ENCODE measurements around the gene PTPRG. TPM values are rescaled to one million over a fixed set of nuclear protein-coding genes. Genes with fewer than 3 reads are reported as not detected.
A peak's percentile ranks its signal among the peaks of the same experiment; 100 is the strongest.

PTPRG gene
- total RNA-seq, 6 experiments from 2014 or later: 11.7 to 27.8 (median 14.7) TPM

DNA sequence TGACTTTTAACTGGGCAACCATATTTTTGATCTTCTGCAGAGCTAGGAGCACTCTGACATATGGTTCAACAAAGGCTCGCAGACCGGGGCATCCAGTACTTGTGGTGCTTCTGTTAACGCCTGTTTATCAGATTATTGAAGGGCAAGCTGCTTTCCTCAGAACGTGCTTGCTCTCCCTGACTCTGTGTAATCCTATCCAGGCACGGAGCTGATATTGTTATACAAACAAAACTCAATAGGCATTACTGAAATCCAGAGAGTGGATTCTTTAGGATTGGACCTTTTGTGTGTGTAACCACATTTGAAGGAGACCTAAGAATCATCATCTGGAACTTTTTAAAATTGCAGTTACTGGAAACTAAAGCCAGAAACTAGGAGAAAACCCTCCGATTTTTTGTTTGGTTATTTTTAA is 246.5 kb downstream of the PTPRG start:
- H3K9me3 ChIP-seq: no peaks in the 10 kb centered on the region
- peak overlapping the region in 2 of 3 donors; percentile 13 for H3K27ac ChIP-seq
- TF ChIP-seq POLR2A (IDR thresholded peaks at IDR 0.05): no peak
- TF ChIP-seq, protein P1, sequence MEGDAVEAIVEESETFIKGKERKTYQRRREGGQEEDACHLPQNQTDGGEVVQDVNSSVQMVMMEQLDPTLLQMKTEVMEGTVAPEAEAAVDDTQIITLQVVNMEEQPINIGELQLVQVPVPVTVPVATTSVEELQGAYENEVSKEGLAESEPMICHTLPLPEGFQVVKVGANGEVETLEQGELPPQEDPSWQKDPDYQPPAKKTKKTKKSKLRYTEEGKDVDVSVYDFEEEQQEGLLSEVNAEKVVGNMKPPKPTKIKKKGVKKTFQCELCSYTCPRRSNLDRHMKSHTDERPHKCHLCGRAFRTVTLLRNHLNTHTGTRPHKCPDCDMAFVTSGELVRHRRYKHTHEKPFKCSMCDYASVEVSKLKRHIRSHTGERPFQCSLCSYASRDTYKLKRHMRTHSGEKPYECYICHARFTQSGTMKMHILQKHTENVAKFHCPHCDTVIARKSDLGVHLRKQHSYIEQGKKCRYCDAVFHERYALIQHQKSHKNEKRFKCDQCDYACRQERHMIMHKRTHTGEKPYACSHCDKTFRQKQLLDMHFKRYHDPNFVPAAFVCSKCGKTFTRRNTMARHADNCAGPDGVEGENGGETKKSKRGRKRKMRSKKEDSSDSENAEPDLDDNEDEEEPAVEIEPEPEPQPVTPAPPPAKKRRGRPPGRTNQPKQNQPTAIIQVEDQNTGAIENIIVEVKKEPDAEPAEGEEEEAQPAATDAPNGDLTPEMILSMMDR (IDR thresholded peaks at IDR 0.05): no peak
- no peak overlapping the region for H3K4me3 ChIP-seq
- ATAC-seq: peak in 3 of 4 donors; percentile 26 to 59 (median 38)
- DNase-seq: no peak
- peaks cover 0 to 38% (median 18%) of the 10 kb centered on the region in 4 donors for H3K4me1 ChIP-seq
- intact Hi-C loops (cut with DNase I): no loop called here
- H3K36me3 ChIP-seq: no peaks in the 10 kb centered on the region
- no peaks in the 10 kb centered on the region for H3K27me3 ChIP-seq
- 49% methylated on average over 6 of the region's 6 CpGs for WGBS (ENCODE audit: insufficient coverage, low coverage, low lambda C conversion rate, missing lambda C conversion rate)

DNA sequence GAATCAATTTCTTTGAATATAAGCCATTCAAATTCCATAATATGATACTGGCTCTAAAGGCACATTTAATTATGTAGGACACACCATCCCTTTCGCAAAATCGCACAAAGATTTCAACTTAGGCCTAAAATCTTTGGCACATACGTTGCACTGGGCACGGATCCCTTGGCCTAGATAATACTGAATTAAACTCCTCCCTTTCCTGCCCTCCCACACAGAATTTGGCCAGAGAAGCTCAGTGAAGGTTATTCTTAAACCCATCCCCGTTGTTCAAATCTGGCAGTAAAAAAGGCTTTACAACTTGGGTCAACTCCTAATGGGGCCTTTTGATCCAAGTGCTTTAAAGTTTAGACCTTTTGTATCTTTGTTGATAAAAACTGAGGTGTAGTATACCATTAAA is 247.2 kb downstream of the PTPRG start:
- Histone ChIP-seq H3K4me1 (peaks cover 0 to 37% (median 17%) of the 10 kb centered on the region in 4 donors), H3K27me3 (no peaks in the 10 kb centered on the region), H3K36me3 (no peaks in the 10 kb centered on the region), H3K9me3 (no peaks in the 10 kb centered on the region), H3K27ac (peak overlapping the region in 2 of 3 donors; percentile 13 to 19), H3K4me3 (no peak overlapping the region)
- TF ChIP-seq, protein P1 (IDR thresholded peaks at IDR 0.05): no peak
- peak; percentile 19 for TF ChIP-seq POLR2A (IDR thresholded peaks at IDR 0.05)
- DNase-seq: peak; percentile 60 to 89 (median 68)
- WGBS (ENCODE audit: insufficient coverage, low coverage, low lambda C conversion rate, missing lambda C conversion rate): 15% methylated on average over 5 of the region's 5 CpGs
- intact Hi-C loops (cut with DNase I): no loop called here
- peak; percentile 94 to 96 (median 96) for ATAC-seq

DNA sequence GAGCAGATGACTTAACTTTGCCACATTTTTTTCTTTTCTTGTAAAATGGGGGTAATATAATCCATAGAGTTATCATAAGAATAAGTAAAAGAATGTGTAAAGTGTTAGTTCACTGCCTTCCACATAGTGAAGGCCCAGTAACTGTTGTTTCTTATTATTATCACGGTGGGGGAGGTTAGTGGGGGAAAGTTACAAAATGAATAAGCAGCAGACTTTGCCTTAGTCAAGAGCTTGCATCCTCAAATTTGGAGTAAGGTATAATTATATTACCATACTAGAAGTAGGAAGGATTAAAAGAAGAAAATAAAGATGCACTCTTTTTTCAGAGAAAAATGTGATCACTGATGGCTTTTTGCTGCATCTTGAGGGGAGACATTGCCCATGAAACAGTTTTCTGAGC is 247.6 kb downstream of the PTPRG start:
- no peaks in the 10 kb centered on the region for H3K9me3 ChIP-seq
- no peak overlapping the region for H3K4me3 ChIP-seq
- no peaks in the 10 kb centered on the region for H3K27me3 ChIP-seq
- peaks cover 0 to 37% (median 17%) of the 10 kb centered on the region in 4 donors for H3K4me1 ChIP-seq
- intact Hi-C loops (cut with DNase I): no loop called here
- no peak for TF ChIP-seq POLR2A (IDR thresholded peaks at IDR 0.05)
- TF ChIP-seq, protein P1 (IDR thresholded peaks at IDR 0.05): no peak
- ATAC-seq (no peak), DNase-seq (no peak)
- H3K27ac ChIP-seq: peak overlapping the region in 2 of 3 donors; percentile 13 to 19
- 56% methylated on average over 1 of the region's 1 CpG for WGBS (ENCODE audit: insufficient coverage, low coverage, low lambda C conversion rate, missing lambda C conversion rate)
- no peaks in the 10 kb centered on the region for H3K36me3 ChIP-seq

DNA sequence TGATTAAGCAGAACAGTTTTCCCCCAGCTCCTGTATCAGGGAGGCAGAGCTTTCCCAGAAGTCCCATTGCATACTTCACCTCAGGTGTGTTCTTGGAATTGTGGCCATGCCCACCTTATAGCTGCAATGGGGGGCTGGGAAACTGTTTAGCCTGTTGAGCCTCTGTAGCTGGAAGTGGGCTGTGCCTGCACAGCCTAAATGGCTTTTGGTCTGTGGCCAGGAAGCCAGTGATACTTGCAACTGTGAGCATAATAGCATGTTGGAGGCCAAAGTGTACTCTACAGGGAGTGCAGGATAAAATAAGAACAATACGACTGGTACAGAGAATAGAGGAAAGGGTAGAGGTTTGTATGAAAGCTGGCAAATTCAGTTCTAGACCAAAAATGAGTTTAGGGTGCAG is 248.5 kb downstream of the PTPRG start:
- TF ChIP-seq, protein P1 (IDR thresholded peaks at IDR 0.05): no peak
- TF ChIP-seq POLR2A (IDR thresholded peaks at IDR 0.05): no peak
- H3K36me3 ChIP-seq: no peaks in the 10 kb centered on the region
- no peak overlapping the region for H3K27ac ChIP-seq
- intact Hi-C loops (cut with DNase I): no loop called here
- WGBS (ENCODE audit: insufficient coverage, low coverage, low lambda C conversion rate, missing lambda C conversion rate): 40% methylated on average over 1 of the region's 1 CpG
- ATAC-seq (peak; percentile 67 to 77 (median 72)), DNase-seq (peak in 2 of 3 donors; percentile 33 to 72)
- H3K9me3 ChIP-seq: no peaks in the 10 kb centered on the region
- H3K4me1 ChIP-seq: peaks cover 0 to 37% (median 17%) of the 10 kb centered on the region in 4 donors
- no peaks in the 10 kb centered on the region for H3K27me3 ChIP-seq
- no peak overlapping the region for H3K4me3 ChIP-seq

All from right lobe of liver (tissue), 6 donors.